ENCODE measurements around the gene COX4I1.

Gene COX4I1

DNA sequence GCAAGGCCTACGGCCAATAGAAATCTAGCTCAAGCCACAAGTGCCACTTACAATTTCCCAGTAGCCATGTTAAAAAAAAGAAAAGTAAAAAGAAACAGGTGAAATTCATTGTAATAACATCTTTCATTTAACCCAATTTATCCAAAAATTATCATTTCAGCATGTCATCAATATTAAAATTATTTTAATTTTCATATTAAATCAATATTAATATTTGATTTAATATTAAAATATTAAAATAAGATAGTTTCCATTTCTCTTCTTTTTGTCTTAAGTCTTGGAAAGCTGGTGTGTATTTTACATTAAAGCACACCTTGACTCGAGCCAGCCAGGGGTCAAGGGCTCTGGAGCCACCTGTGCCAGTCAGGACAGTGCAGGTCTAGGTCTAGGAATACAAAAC is 35.9 kb upstream of the COX4I1 start:
- Histone ChIP-seq H3K9ac (ENCODE audit: low read depth, low read length, poor library complexity, severe bottlenecking) (no peak overlapping the region), H3K36me3 (ENCODE audit: insufficient read depth, low read length) (no peaks in the 10 kb centered on the region), H3K9me3 (ENCODE audit: insufficient read depth, low read depth, low read length) (no peaks in the 10 kb centered on the region), H3K4me1 (ENCODE audit: insufficient read depth, low read length, poor library complexity, severe bottlenecking) (peaks cover 7% of the 10 kb centered on the region), H2AFZ (ENCODE audit: low read length) (no peak overlapping the region), H3K27me3 (ENCODE audit: insufficient read depth, low read length, poor library complexity, severe bottlenecking) (no peaks in the 10 kb centered on the region), H3K79me2 (ENCODE audit: insufficient read depth, low read length) (no peaks in the 10 kb centered on the region), H3K4me2 (ENCODE audit: low read depth, low read length, poor library complexity, severe bottlenecking) (no peak overlapping the region), H3K9me2 (replicated peaks; ENCODE audit: low read depth, low read length) (no peaks in the 10 kb centered on the region), H4K20me1 (ENCODE audit: insufficient read depth, low read length, poor library complexity, severe bottlenecking) (no peaks in the 10 kb centered on the region), H3K4me3 (ENCODE audit: low read length, poor library complexity, severe bottlenecking) (no peak overlapping the region), H3F3A (ENCODE audit: low read depth) (no peaks in the 10 kb centered on the region)
- no peak for TF ChIP-seq EZH2phosphoT487 (IDR thresholded peaks at IDR 0.05; ENCODE audit: borderline replicate concordance)
- TF ChIP-seq, protein P1, sequence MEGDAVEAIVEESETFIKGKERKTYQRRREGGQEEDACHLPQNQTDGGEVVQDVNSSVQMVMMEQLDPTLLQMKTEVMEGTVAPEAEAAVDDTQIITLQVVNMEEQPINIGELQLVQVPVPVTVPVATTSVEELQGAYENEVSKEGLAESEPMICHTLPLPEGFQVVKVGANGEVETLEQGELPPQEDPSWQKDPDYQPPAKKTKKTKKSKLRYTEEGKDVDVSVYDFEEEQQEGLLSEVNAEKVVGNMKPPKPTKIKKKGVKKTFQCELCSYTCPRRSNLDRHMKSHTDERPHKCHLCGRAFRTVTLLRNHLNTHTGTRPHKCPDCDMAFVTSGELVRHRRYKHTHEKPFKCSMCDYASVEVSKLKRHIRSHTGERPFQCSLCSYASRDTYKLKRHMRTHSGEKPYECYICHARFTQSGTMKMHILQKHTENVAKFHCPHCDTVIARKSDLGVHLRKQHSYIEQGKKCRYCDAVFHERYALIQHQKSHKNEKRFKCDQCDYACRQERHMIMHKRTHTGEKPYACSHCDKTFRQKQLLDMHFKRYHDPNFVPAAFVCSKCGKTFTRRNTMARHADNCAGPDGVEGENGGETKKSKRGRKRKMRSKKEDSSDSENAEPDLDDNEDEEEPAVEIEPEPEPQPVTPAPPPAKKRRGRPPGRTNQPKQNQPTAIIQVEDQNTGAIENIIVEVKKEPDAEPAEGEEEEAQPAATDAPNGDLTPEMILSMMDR (conservative IDR thresholded peaks at IDR 0.05; ENCODE audit: low read length) = no peak

GRCh38 chr16:85765211-85765610 is 34.3 kb upstream of the COX4I1 start:
- TF ChIP-seq, protein P1 (conservative IDR thresholded peaks at IDR 0.05; ENCODE audit: low read length) = no peak
- TF ChIP-seq EZH2phosphoT487 (IDR thresholded peaks at IDR 0.05; ENCODE audit: borderline replicate concordance) = no peak
- Histone ChIP-seq H3K9me3 (ENCODE audit: insufficient read depth, low read depth, low read length) (no peaks in the 10 kb centered on the region), H3K27me3 (ENCODE audit: insufficient read depth, low read length, poor library complexity, severe bottlenecking) (no peaks in the 10 kb centered on the region), H2AFZ (ENCODE audit: low read length) (no peak overlapping the region), H3K4me3 (ENCODE audit: low read length, poor library complexity, severe bottlenecking) (no peak overlapping the region), H3K36me3 (ENCODE audit: insufficient read depth, low read length) (no peaks in the 10 kb centered on the region), H4K20me1 (ENCODE audit: insufficient read depth, low read length, poor library complexity, severe bottlenecking) (no peaks in the 10 kb centered on the region), H3K79me2 (ENCODE audit: insufficient read depth, low read length) (no peaks in the 10 kb centered on the region), H3K9ac (ENCODE audit: low read depth, low read length, poor library complexity, severe bottlenecking) (no peak overlapping the region), H3K4me2 (ENCODE audit: low read depth, low read length, poor library complexity, severe bottlenecking) (no peak overlapping the region), H3F3A (ENCODE audit: low read depth) (no peaks in the 10 kb centered on the region), H3K4me1 (ENCODE audit: insufficient read depth, low read length, poor library complexity, severe bottlenecking) (peaks cover 7% of the 10 kb centered on the region), H3K9me2 (replicated peaks; ENCODE audit: low read depth, low read length) (no peaks in the 10 kb centered on the region)

DNA sequence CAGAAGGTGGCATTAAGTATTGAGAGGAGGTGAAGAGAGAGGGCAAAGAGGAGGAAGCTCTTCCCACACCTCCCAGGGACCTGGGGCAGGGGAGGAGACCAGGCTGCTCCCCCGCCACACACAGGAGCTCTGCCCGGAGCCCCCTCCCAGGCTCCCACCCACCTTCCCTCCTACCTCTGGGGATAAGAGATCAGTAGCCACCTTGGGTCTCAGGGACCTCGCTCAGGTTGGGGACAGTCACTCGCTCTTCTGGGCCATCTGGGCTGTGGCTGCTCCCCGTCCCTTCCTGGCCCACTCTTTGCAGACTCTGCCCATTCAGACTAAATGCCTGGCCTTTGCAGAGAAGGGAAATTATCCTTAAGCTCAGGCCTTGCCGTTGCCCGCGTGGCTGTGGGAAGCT is 33.7 kb upstream of the COX4I1 start:
- peaks cover 7% of the 10 kb centered on the region for H3K4me1 ChIP-seq (ENCODE audit: insufficient read depth, low read length, poor library complexity, severe bottlenecking)
- H3K4me3 ChIP-seq (ENCODE audit: low read length, poor library complexity, severe bottlenecking) = no peak overlapping the region
- no peaks in the 10 kb centered on the region for H3K9me2 ChIP-seq (replicated peaks; ENCODE audit: low read depth, low read length)
- no peaks in the 10 kb centered on the region for H3F3A ChIP-seq (ENCODE audit: low read depth)
- H3K36me3 ChIP-seq (ENCODE audit: insufficient read depth, low read length) = no peaks in the 10 kb centered on the region
- no peaks in the 10 kb centered on the region for H3K79me2 ChIP-seq (ENCODE audit: insufficient read depth, low read length)
- H3K9ac ChIP-seq (ENCODE audit: low read depth, low read length, poor library complexity, severe bottlenecking) = no peak overlapping the region
- no peaks in the 10 kb centered on the region for H3K9me3 ChIP-seq (ENCODE audit: insufficient read depth, low read depth, low read length)
- H3K27me3 ChIP-seq (ENCODE audit: insufficient read depth, low read length, poor library complexity, severe bottlenecking) = no peaks in the 10 kb centered on the region
- TF ChIP-seq, protein P1 (conservative IDR thresholded peaks at IDR 0.05; ENCODE audit: low read length) = no peak
- no peak for TF ChIP-seq EZH2phosphoT487 (IDR thresholded peaks at IDR 0.05; ENCODE audit: borderline replicate concordance)
- H2AFZ ChIP-seq (ENCODE audit: low read length) = no peak overlapping the region
- no peaks in the 10 kb centered on the region for H4K20me1 ChIP-seq (ENCODE audit: insufficient read depth, low read length, poor library complexity, severe bottlenecking)
- no peak overlapping the region for H3K4me2 ChIP-seq (ENCODE audit: low read depth, low read length, poor library complexity, severe bottlenecking)

Data from Loucy (cell line).